Mesendoderm (in vitro differentiated cells): ENCODE measurements around the gene CPLX1.
"Not testable (repeated sequence)": the region's sequence is repeated elsewhere in the genome, so short reads cannot be mapped to it uniquely, and the experiment has no call there.

Experiments
- DNase-seq: peaks from one replicate; pipeline ENCODE4 v3.0.0; 2013
- H2AK5ac ChIP-seq: 2 replicates; pipeline ENCODE4 v1.6.1; 2013; ENCODE audit warnings: low read length, inconsistent platforms
- H2BK120ac ChIP-seq: 2 replicates; pipeline ENCODE4 v1.6.1; 2013; ENCODE audit warnings: low read depth, mild to moderate bottlenecking, low read length, moderate library complexity, mixed read lengths
- H2BK15ac ChIP-seq: replicated peaks from 2 replicates; pipeline ENCODE4 v1.6.1; 2013; ENCODE audit warnings: low read depth, mild to moderate bottlenecking, moderate library complexity
- H2BK5ac ChIP-seq: 2 replicates; pipeline ENCODE4 v1.6.1; 2013; ENCODE audit warnings: low read length, inconsistent platforms
- H3K18ac ChIP-seq: 2 replicates; pipeline ENCODE4 v1.6.1; 2013; ENCODE audit warnings: mild to moderate bottlenecking, low read length, mixed read lengths
- H3K23ac ChIP-seq: one replicate; pipeline ENCODE4 v1.6.1; 2013; ENCODE audit warnings: low read length
- H3K27ac ChIP-seq: 2 replicates; pipeline ENCODE4 v1.5.1; 2013; ENCODE audit warnings: low read depth, mild to moderate bottlenecking, inconsistent platforms, low read length, moderate library complexity
- H3K27me3 ChIP-seq: 2 replicates; pipeline ENCODE4 v1.6.1; 2013; ENCODE audit warnings: low read length, control low read depth, mild to moderate bottlenecking, inconsistent platforms; ENCODE audit not compliant: insufficient read depth, poor library complexity
- H3K36me3 ChIP-seq: 2 replicates; pipeline ENCODE4 v1.6.1; 2013; ENCODE audit warnings: low read length, inconsistent platforms; ENCODE audit not compliant: control insufficient read depth, insufficient read depth
- H3K4ac ChIP-seq: one replicate; pipeline ENCODE4 v1.6.1; 2013; ENCODE audit warnings: low read depth, mild to moderate bottlenecking, low read length, moderate library complexity
- H3K4me1 ChIP-seq: 2 replicates; pipeline ENCODE4 v1.6.1; 2013; ENCODE audit warnings: low read depth, low read length, inconsistent platforms; ENCODE audit not compliant: control insufficient read depth
- H3K4me2 ChIP-seq: 2 replicates; pipeline ENCODE4 v1.6.1; 2013; ENCODE audit warnings: low read length
- H3K4me3 ChIP-seq: 2 replicates; pipeline ENCODE4 v1.5.1; 2013; ENCODE audit warnings: mild to moderate bottlenecking, low read length
- H3K56ac ChIP-seq: one replicate; pipeline ENCODE4 v1.6.1; 2013; ENCODE audit warnings: low read length
- H3K79me1 ChIP-seq: 2 replicates; pipeline ENCODE4 v1.6.1; 2013; ENCODE audit warnings: low read length, inconsistent platforms
- H3K79me2 ChIP-seq: 2 replicates; pipeline ENCODE4 v1.6.1; 2013; ENCODE audit warnings: mild to moderate bottlenecking, low read length; ENCODE audit not compliant: control insufficient read depth, insufficient read depth
- H3K9ac ChIP-seq: 2 replicates; pipeline ENCODE4 v1.6.1; 2013; ENCODE audit warnings: low read length, inconsistent platforms
- H4K5ac ChIP-seq: one replicate; pipeline ENCODE4 v1.6.1; 2013; ENCODE audit warnings: low read length
- H4K8ac ChIP-seq: one replicate; pipeline ENCODE4 v1.6.1; 2013; ENCODE audit warnings: low read depth, mild to moderate bottlenecking, control low read depth, low read length, moderate library complexity
- WGBS: extraction: QIAGEN DNeasy Blood & Tissue Kit; methylation state at CpG from one replicate; pipeline ENCODE4 v1.1.7; 2013; ENCODE audit warnings: low lambda C conversion rate, missing lambda C conversion rate; ENCODE audit not compliant: insufficient coverage; ENCODE audit errors: extremely low coverage; 5-methylcytosine and 5-hydroxymethylcytosine counted together

Gene CPLX1

GRCh38 chr4:740011-740410 lies 85.9 kb downstream of the CPLX1 start:
- H2BK15ac ChIP-seq: no peak overlapping the region
- DNase-seq: no peak
- H3K56ac ChIP-seq: no peak overlapping the region
- H2BK5ac ChIP-seq: no peak overlapping the region
- H3K4ac ChIP-seq: no peak overlapping the region
- H3K27ac ChIP-seq: no peak overlapping the region
- H2BK120ac ChIP-seq: no peak overlapping the region
- no CpG with 5 or more reads among the region's 12 CpGs for WGBS
- H3K4me1 ChIP-seq: no peaks in the 10 kb centered on the region
- H3K36me3 ChIP-seq: peaks cover 12% of the 10 kb centered on the region
- H2AK5ac ChIP-seq: no peak overlapping the region
- H3K18ac ChIP-seq: no peak overlapping the region
- H3K4me2 ChIP-seq: no peak overlapping the region
- H3K79me2 ChIP-seq: no peaks in the 10 kb centered on the region
- H3K27me3 ChIP-seq: no peaks in the 10 kb centered on the region
- no peak overlapping the region for H3K23ac ChIP-seq
- no peak overlapping the region for H3K4me3 ChIP-seq
- H4K5ac ChIP-seq: no peak overlapping the region
- H3K79me1 ChIP-seq: no peaks in the 10 kb centered on the region
- no peak overlapping the region for H4K8ac ChIP-seq
- no peak overlapping the region for H3K9ac ChIP-seq

- Histone ChIP-seq H3K4me1 (no peaks in the 10 kb centered on the region), H3K27me3 (no peaks in the 10 kb centered on the region), H3K4me3 (no peak overlapping the region), H2BK15ac (no peak overlapping the region), H3K4ac (no peak overlapping the region), H3K23ac (no peak overlapping the region), H3K79me1 (no peaks in the 10 kb centered on the region), H3K56ac (no peak overlapping the region), H2BK5ac (no peak overlapping the region), H3K9ac (no peak overlapping the region), H4K5ac (no peak overlapping the region), H3K36me3 (peaks cover 16% of the 10 kb centered on the region), H3K27ac (no peak overlapping the region), H2AK5ac (no peak overlapping the region), H2BK120ac (no peak overlapping the region), H3K79me2 (no peaks in the 10 kb centered on the region), H3K18ac (no peak overlapping the region), H4K8ac (no peak overlapping the region), H3K4me2 (no peak overlapping the region)
- no peak for DNase-seq
- WGBS: no CpG with 5 or more reads among the region's 22 CpGs
Observed at GRCh38 chr4:739569-739968, 86.4 kb downstream of the CPLX1 start.

- Histone ChIP-seq H3K36me3 (peaks cover 17% of the 10 kb centered on the region), H3K4me2 (no peak overlapping the region)
- no CpG with 5 or more reads among the region's 16 CpGs for WGBS
Observed at GRCh38 chr4:738781-739280, 87.1 kb downstream of the CPLX1 start.

GRCh38 chr4:736561-736960 lies 89.4 kb downstream of the CPLX1 start:
- no CpG with 5 or more reads among the region's 34 CpGs for WGBS
- H3K36me3 ChIP-seq: peaks cover 21% of the 10 kb centered on the region

More at GRCh38 chr4:738781-739280, 87.1 kb downstream of the CPLX1 start:
- no peak overlapping the region for H3K56ac ChIP-seq
- no peak overlapping the region for H4K5ac ChIP-seq
- no peak overlapping the region for H3K4me3 ChIP-seq
- no peak overlapping the region for H2AK5ac ChIP-seq
- no peaks in the 10 kb centered on the region for H3K79me1 ChIP-seq
- DNase-seq: no peak
- H2BK15ac ChIP-seq: no peak overlapping the region
- no peaks in the 10 kb centered on the region for H3K27me3 ChIP-seq
- H4K8ac ChIP-seq: no peak overlapping the region
- H2BK5ac ChIP-seq: no peak overlapping the region
- H3K18ac ChIP-seq: no peak overlapping the region
- no peak overlapping the region for H2BK120ac ChIP-seq
- no peak overlapping the region for H3K9ac ChIP-seq
- no peaks in the 10 kb centered on the region for H3K4me1 ChIP-seq
- H3K23ac ChIP-seq: no peak overlapping the region
- no peaks in the 10 kb centered on the region for H3K79me2 ChIP-seq
- H3K27ac ChIP-seq: no peak overlapping the region
- no peak overlapping the region for H3K4ac ChIP-seq

GRCh38 chr4:735583-735982 lies 90.3 kb downstream of the CPLX1 start:
- Histone ChIP-seq H2BK15ac (no peak overlapping the region), H3K56ac (no peak overlapping the region), H3K27ac (no peak overlapping the region), H3K27me3 (no peaks in the 10 kb centered on the region), H3K4ac (no peak overlapping the region), H3K79me2 (no peaks in the 10 kb centered on the region), H3K36me3 (peaks cover 20% of the 10 kb centered on the region), H4K5ac (no peak overlapping the region), H3K4me2 (no peak overlapping the region), H3K9ac (no peak overlapping the region), H3K4me3 (no peak overlapping the region), H3K79me1 (no peaks in the 10 kb centered on the region), H3K4me1 (no peaks in the 10 kb centered on the region), H2BK5ac (no peak overlapping the region), H3K18ac (no peak overlapping the region), H2AK5ac (no peak overlapping the region), H2BK120ac (no peak overlapping the region), H4K8ac (no peak overlapping the region), H3K23ac (no peak overlapping the region)
- no peak for DNase-seq
- no CpG with 5 or more reads among the region's 8 CpGs for WGBS

More at GRCh38 chr4:736561-736960, 89.4 kb downstream of the CPLX1 start:
- not testable (repeated sequence) for H4K5ac ChIP-seq, H3K79me1 ChIP-seq, H2AK5ac ChIP-seq, H3K4me3 ChIP-seq, H3K4ac ChIP-seq, H3K27me3 ChIP-seq, H3K23ac ChIP-seq, H2BK15ac ChIP-seq, H3K4me2 ChIP-seq, H4K8ac ChIP-seq, H2BK5ac ChIP-seq, H3K18ac ChIP-seq, H3K4me1 ChIP-seq, H3K27ac ChIP-seq, H3K9ac ChIP-seq, H3K79me2 ChIP-seq, H2BK120ac ChIP-seq, DNase-seq, H3K56ac ChIP-seq
